SK-N-SH treated with all-trans-retinoic acid at 6 μM for 48 hours (cell line): Measurements from ENCODE around the gene PLPPR5.

Experiments used
- CSDC2 ChIP-seq: fragments of 250-450 bp; sonication (Bioruptor Pico); IDR thresholded peaks from 2 replicates; pipeline ENCODE4 v1.5.0; 2020; ENCODE audit warnings: mild to moderate bottlenecking, moderate library complexity
- SNAI2 ChIP-seq: fragments of 250-450 bp; sonication (Bioruptor Pico); IDR thresholded peaks from 2 replicates; pipeline ENCODE4 v1.5.0; 2020; ENCODE audit warnings: mild to moderate bottlenecking, moderate library complexity
- ZNF70 ChIP-seq: fragments of 450-650 bp; formaldehyde crosslinking; IDR thresholded peaks from 2 replicates; pipeline ENCODE4 v1.5.0; 2020; ENCODE audit warnings: mild to moderate bottlenecking, moderate library complexity
- ZNF8 ChIP-seq: fragments of 450-650 bp; formaldehyde crosslinking; IDR thresholded peaks from 2 replicates; pipeline ENCODE4 v1.5.0; 2020; ENCODE audit warnings: mild to moderate bottlenecking, moderate library complexity
- TF ChIP-seq, protein P1 (sequence below): fragments of 250-450 bp; sonication (Bioruptor Pico); IDR thresholded peaks from 2 replicates; pipeline ENCODE4 v1.8.0; 2021; ENCODE audit warnings: low read depth, mild to moderate bottlenecking, moderate library complexity, borderline replicate concordance
- TF ChIP-seq, protein P2 (sequence below): fragments of 250-450 bp; sonication (Bioruptor Pico); IDR thresholded peaks from 2 replicates; pipeline ENCODE4 v1.8.0; 2020; ENCODE audit warnings: mild to moderate bottlenecking, moderate library complexity, borderline replicate concordance

DNA sequence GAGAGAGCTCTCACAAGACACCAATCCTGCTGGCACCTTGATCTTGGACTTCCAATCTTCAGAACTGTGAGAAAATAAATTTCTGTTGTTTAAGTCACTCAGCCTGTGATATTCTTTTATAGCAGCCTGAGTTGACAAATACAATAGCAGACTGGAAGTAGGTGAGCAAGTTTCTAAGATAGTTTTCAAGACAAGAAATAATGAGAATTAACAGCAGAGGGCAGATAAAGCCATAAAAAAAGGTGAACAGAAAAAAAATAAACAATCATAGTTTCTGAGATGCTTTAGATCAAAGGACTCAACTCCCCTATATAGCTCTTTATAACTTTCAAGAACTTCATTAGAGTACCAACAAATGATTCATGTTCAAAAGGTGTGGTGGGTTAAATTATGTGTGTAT, 119.8 kb downstream of the PLPPR5 start:
- TF ChIP-seq, protein P1, sequence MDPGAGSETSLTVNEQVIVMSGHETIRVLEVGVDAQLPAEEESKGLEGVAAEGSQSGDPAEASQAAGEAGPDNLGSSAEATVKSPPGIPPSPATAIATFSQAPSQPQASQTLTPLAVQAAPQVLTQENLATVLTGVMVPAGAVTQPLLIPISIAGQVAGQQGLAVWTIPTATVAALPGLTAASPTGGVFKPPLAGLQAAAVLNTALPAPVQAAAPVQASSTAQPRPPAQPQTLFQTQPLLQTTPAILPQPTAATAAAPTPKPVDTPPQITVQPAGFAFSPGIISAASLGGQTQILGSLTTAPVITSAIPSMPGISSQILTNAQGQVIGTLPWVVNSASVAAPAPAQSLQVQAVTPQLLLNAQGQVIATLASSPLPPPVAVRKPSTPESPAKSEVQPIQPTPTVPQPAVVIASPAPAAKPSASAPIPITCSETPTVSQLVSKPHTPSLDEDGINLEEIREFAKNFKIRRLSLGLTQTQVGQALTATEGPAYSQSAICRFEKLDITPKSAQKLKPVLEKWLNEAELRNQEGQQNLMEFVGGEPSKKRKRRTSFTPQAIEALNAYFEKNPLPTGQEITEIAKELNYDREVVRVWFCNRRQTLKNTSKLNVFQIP (CRISPR knock-in tag), result no peak
- TF ChIP-seq, protein P2, sequence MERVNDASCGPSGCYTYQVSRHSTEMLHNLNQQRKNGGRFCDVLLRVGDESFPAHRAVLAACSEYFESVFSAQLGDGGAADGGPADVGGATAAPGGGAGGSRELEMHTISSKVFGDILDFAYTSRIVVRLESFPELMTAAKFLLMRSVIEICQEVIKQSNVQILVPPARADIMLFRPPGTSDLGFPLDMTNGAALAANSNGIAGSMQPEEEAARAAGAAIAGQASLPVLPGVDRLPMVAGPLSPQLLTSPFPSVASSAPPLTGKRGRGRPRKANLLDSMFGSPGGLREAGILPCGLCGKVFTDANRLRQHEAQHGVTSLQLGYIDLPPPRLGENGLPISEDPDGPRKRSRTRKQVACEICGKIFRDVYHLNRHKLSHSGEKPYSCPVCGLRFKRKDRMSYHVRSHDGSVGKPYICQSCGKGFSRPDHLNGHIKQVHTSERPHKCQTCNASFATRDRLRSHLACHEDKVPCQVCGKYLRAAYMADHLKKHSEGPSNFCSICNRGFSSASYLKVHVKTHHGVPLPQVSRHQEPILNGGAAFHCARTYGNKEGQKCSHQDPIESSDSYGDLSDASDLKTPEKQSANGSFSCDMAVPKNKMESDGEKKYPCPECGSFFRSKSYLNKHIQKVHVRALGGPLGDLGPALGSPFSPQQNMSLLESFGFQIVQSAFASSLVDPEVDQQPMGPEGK (CRISPR knock-in tag), result no peak
- TF ChIP-seq SNAI2 (CRISPR knock-in tag), result no peak
- no peak for TF ChIP-seq ZNF8 (CRISPR knock-in tag)
- TF ChIP-seq CSDC2 (CRISPR knock-in tag), result no peak
- TF ChIP-seq ZNF70 (CRISPR knock-in tag), result no peak
